Activated T-helper 17 cell treated with anti-CD3 and anti-CD28 coated beads, Interleukin-2, amount 50 U/mL, for 72 hours (primary cell): Measurements from ENCODE around the gene KRT2. TPM values are rescaled to one million over a fixed set of nuclear protein-coding genes. Genes with fewer than 3 reads are reported as not detected.

Experiments
- ATAC-seq: fragments of 150-1000 bp; cut with Tn5 transposase; replicated peaks from 2 replicates; pipeline ENCODE4 v1.10.0; 2021; ENCODE audit warnings: mild to moderate bottlenecking, moderate library complexity
- H3K27ac Mint-ChIP-seq: one replicate; pipeline ENCODE4 v1.8.0; 2022; ENCODE audit warnings: mixed read lengths
- H3K27me3 Mint-ChIP-seq: one replicate; pipeline ENCODE4 v1.8.0; 2022; ENCODE audit warnings: mixed read lengths
- H3K36me3 Mint-ChIP-seq: one replicate; pipeline ENCODE4 v1.8.0; 2022; ENCODE audit warnings: low read depth, mild to moderate bottlenecking, mixed read lengths
- H3K4me1 Mint-ChIP-seq: one replicate; pipeline ENCODE4 v1.8.0; 2022; ENCODE audit warnings: mixed read lengths
- H3K4me3 Mint-ChIP-seq: one replicate; pipeline ENCODE4 v1.8.0; 2022; ENCODE audit warnings: mild to moderate bottlenecking, mixed read lengths
- H3K9me3 Mint-ChIP-seq: one replicate; pipeline ENCODE4 v1.8.0; 2022; ENCODE audit warnings: mixed read lengths
- total RNA-seq, 2 donors: library from RNA; stranded (reverse); gene quantifications; one replicate each; pipeline ENCODE4 v1.2.3, GENCODE V29; 2022

The KRT2 gene
- total RNA-seq, 2 donors from 2014 or later: not detected

DNA sequence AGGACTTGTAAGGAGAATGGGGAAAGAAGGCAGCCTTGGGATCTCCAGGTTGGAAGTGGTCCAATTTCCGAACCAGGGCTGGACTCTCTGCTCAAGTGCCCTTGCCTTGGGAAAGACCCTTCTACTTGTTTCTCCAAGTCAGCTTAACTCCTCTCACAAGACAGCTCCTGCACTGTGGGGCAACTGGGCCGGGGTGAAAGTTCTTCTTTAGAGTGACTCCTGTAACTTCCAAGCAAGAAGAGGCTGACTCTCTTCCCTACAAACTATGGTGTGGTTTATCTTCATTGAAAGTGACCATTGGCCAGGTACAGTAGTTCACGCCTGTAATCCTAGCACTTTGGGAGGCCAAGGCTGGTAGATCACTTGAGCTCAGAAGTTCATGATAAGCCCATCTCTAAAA is 14.5 kb upstream of the KRT2 start:
- H3K9me3 Mint-ChIP-seq: no peaks in the 10 kb centered on the region
- peaks cover 4% of the 10 kb centered on the region for H3K4me1 Mint-ChIP-seq
- no peak for ATAC-seq

DNA sequence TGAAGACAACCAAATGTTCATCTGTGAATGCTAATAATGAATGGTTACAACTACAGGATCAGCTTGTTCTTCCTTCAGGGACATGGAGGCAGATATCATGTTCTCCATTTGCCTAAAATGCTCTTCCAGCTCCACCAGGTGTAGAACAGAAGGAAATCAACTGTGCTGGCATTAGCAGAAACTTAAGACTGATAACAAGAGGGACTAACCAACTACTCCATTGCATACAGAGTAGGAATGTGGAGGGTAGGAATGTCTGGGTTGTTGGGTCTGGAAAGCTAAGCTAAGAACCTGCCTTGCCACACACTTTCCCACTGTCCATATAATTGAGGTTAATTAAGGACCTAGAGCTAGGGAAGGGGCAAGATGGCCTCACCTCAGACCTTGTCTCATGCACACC is 11.4 kb upstream of the KRT2 start:
- Mint-ChIP-seq H3K27ac (no peak overlapping the region), H3K4me3 (no peak overlapping the region), H3K36me3 (no peaks in the 10 kb centered on the region), H3K4me1 (peaks cover 4% of the 10 kb centered on the region), H3K9me3 (no peaks in the 10 kb centered on the region), H3K27me3 (peaks cover 11% of the 10 kb centered on the region)
- no peak for ATAC-seq

More for the DNA sequence above, 14.5 kb upstream of the KRT2 start:
- no peaks in the 10 kb centered on the region for H3K36me3 Mint-ChIP-seq
- H3K4me3 Mint-ChIP-seq: no peak overlapping the region
- H3K27me3 Mint-ChIP-seq: peaks cover 15% of the 10 kb centered on the region
- H3K27ac Mint-ChIP-seq: no peak overlapping the region

DNA sequence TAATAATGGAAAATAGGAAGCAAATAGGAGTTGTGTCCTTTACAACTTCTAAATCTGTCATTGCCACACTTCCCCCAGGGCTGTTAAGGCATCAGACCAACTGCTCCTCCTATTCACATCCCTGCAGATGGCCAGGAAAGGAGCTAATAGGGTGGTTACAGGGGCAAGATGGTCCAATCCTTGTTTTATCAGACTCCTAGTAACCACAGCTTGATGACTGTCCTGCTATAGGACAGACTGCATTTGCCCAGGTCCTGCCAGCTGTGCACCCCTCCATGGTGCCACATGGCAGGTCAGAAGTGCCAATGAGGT is 10.9 kb upstream of the KRT2 start:
- no peak overlapping the region for H3K27ac Mint-ChIP-seq
- peaks cover 4% of the 10 kb centered on the region for H3K4me1 Mint-ChIP-seq
- H3K9me3 Mint-ChIP-seq: no peaks in the 10 kb centered on the region

DNA sequence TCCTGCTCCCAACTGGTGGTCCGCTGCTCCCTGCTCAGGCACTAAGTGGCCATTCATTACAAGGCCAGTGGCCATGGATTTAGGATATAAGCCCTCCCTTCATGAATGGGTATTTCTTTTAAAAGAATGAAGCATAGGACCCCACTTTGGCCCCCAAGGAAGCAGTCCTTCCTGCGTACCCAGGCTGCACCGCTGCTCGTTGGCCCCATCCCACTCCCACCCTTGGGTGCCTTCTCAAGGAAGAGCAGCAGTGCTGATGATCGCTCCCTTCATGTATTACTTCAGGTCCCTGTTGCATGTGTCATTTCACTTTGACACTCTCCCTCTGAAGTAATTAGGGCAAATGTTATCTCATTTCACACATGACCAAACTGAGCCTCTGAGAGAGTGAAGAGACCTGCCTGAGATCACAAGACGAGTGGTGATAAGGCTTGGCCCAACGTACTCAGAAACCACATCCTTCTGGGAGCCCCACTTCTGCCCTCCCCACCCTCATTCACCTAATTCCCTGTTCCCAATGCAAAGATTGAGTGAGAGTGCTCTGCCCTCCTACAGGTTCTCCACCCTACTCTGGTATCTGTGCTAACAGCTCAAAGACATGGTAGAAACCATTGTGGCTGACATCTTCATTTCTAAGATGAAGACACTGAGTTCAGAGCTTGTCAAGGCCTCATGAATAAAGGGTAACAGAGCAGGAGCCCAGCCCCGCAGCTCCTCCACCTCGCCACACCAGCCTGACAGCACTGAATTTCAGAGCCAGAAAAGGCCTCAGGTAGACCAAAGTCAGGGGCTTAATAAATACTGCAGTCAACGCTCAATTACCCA is 10.3 kb upstream of the KRT2 start:
- Mint-ChIP-seq H3K27me3 (peaks cover 8% of the 10 kb centered on the region), H3K27ac (no peak overlapping the region), H3K36me3 (no peaks in the 10 kb centered on the region), H3K9me3 (no peaks in the 10 kb centered on the region), H3K4me1 (peaks cover 4% of the 10 kb centered on the region), H3K4me3 (no peak overlapping the region)
- no peak for ATAC-seq

More for the DNA sequence above, 10.9 kb upstream of the KRT2 start:
- H3K36me3 Mint-ChIP-seq: no peaks in the 10 kb centered on the region
- H3K27me3 Mint-ChIP-seq: peaks cover 8% of the 10 kb centered on the region
- no peak overlapping the region for H3K4me3 Mint-ChIP-seq
- ATAC-seq: no peak

DNA sequence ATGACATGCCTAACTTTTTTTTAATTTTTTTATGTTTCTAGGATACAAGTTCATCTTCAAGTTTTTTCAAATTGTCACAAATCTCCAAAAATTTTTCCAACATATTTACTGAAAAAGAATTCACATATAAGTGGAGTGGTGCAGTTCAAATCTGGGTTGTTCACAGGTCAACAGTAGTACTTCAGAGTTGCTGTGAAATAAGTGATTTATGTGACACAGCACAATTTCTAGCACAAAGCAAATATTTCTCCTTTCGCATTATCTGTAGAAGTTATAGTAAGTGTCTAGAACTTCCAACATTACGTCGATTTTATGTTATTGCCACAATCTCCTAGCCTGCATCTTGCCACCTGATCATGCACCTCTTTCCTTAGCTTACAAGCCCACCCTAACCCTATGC is 9.7 kb upstream of the KRT2 start:
- Mint-ChIP-seq H3K4me3 (no peak overlapping the region), H3K9me3 (no peaks in the 10 kb centered on the region), H3K4me1 (peaks cover 4% of the 10 kb centered on the region), H3K27me3 (peaks cover 8% of the 10 kb centered on the region), H3K36me3 (no peaks in the 10 kb centered on the region), H3K27ac (no peak overlapping the region)
- ATAC-seq: no peak

DNA sequence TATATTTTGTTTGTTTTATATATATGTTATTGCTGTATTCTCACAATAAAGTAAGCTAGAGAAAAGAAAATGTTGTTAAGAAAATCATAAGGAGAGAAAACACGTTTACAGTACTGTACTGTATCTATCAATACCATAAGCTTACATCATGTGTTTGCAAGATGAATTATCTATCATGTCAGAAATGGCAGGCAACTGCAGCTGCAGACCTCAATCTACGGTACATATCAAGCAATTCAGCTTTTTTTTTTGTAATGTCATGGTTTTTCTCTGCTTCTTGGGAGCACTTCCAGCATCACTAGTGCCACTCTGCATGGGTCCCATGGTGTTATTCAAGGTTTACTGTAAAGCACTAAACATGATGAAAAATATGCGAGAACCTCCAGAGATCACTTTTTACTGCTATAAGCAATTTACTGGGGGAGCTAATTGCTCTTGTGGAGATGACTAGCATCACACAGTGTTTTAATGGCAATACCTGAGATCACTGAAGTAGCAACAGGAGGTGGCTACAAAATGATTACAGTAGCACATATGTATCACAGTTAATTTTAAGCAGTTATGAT is 9.0 kb upstream of the KRT2 start:
- Mint-ChIP-seq H3K27me3 (peaks cover 8% of the 10 kb centered on the region), H3K27ac (no peak overlapping the region), H3K36me3 (no peaks in the 10 kb centered on the region), H3K4me3 (no peak overlapping the region), H3K4me1 (peaks cover 4% of the 10 kb centered on the region), H3K9me3 (no peaks in the 10 kb centered on the region)
- no peak for ATAC-seq

DNA sequence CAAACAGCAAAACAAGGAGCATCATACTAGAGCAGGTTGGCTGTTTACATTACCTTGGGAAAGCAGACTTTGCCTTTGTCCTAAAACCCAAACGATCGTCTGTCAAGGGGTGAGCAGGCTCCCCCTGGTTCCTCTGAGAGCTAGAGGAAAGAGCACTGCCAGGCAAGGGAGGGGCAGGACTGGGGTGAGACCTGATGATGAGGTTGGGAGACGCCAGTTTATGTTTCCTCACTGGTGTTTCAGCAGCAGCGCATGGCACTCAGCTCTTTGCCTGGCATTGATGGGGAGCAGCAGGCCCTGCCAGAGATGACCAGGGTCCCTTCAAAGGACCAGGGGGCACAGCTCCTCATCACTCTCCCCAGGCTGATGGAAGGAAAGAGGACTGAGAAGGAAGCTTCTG is 7.9 kb upstream of the KRT2 start:
- Mint-ChIP-seq H3K9me3 (no peaks in the 10 kb centered on the region), H3K27me3 (peaks cover 5% of the 10 kb centered on the region), H3K36me3 (no peaks in the 10 kb centered on the region), H3K27ac (no peak overlapping the region), H3K4me3 (no peak overlapping the region), H3K4me1 (peaks cover 4% of the 10 kb centered on the region)
- ATAC-seq: no peak

DNA sequence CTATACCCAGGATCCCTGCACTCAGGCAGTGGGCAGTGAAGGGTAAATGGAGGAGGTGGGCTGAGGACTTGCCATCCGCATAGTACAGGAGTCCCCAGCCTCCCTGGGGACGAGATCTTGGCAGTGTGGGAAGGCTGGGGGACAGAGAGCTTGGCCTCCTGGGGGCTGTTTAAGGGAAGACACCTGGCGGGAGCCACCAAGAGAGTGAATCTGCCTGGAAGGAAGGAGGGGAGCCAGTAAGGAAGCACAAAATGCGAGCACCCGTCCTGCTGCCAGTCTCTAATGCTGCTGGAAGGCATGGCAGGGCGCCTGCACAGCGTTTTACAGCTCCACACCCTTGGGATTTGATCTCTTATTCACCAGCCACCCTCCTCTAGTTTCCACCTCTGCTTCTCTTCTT is 7.4 kb upstream of the KRT2 start:
- Mint-ChIP-seq H3K4me3 (no peak overlapping the region), H3K36me3 (no peaks in the 10 kb centered on the region), H3K27me3 (peaks cover 5% of the 10 kb centered on the region), H3K9me3 (no peaks in the 10 kb centered on the region), H3K27ac (no peak overlapping the region), H3K4me1 (peaks cover 4% of the 10 kb centered on the region)
- ATAC-seq: no peak

DNA sequence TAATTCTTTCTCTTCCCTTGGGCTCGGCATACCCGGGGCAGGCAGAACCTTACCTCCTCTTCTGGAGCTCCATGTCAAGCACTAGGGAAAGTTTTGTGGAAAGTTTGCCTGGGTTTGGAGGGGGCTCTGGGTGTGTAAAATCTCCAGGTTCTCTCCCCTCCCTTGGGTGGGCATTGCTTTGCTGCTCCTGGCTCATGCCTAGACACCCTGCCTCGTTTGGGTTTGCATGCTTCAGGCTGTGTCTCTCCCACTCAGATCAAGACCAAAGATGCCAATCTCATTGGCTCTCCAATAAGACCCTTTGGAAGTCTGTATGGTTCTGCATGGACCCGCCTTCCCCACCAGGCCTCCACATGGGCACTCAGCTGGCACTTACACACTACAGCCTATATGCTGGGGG is 6.2 kb upstream of the KRT2 start:
- H3K27me3 Mint-ChIP-seq: no peaks in the 10 kb centered on the region
- no peaks in the 10 kb centered on the region for H3K9me3 Mint-ChIP-seq
- no peaks in the 10 kb centered on the region for H3K36me3 Mint-ChIP-seq
- no peak overlapping the region for H3K4me3 Mint-ChIP-seq
- H3K4me1 Mint-ChIP-seq: peaks cover 4% of the 10 kb centered on the region
- ATAC-seq: no peak
- no peak overlapping the region for H3K27ac Mint-ChIP-seq

DNA sequence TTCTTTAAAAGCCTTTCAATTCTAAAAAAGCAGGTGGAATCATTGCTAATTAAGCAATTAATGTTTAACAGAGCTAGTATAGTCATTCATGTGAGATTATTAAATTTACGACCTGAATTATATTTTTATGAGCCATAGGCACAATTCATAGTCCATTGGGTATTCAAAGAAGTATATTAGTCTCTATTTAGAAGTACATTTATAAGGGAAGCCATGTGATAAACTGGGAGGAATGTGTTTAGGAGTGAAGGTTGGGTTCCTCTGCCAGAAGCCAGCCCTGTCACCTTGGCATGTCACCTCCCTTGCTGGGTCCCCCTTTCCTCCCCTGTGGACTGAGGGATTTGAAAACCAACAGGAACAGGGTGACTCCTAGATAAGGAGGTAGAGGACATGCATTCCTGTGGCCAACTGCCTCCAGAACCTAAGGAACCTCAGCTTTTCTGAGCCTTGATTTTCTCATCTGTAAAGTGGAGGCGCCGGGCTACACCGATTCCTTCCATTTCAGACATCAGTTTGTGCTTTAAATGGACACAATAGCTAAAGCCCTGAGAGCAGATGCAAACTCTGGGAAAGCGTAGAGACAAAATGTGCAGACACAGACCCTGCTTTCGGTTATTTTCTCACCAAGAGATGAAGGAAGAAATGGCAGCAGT is 5.4 kb upstream of the KRT2 start:
- peaks cover 3% of the 10 kb centered on the region for H3K27me3 Mint-ChIP-seq
- no peaks in the 10 kb centered on the region for H3K9me3 Mint-ChIP-seq
- H3K27ac Mint-ChIP-seq: no peak overlapping the region
- no peak overlapping the region for H3K4me3 Mint-ChIP-seq
- H3K36me3 Mint-ChIP-seq: no peaks in the 10 kb centered on the region
- no peak for ATAC-seq
- H3K4me1 Mint-ChIP-seq: peaks cover 3% of the 10 kb centered on the region

DNA sequence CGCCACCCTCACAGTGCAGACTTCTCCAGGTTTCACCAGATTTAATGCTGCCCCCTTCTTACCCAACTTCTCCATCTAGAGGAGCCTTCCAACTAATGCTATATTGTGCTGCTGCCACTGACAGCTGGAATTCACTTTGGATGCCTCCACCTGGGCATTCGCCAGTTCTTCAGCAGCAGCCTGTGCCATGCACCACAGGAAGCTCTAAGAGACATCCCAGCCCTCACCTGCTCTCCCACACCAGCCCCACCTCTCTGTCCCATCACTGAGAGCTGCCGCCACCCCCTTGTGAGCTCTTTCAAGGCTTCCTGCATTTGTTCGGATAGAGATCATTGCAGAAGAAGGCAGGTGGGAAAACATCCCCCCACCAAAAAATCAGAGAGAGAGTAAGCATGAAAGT is 4.6 kb upstream of the KRT2 start:
- Mint-ChIP-seq H3K4me3 (no peak overlapping the region), H3K4me1 (no peaks in the 10 kb centered on the region), H3K36me3 (no peaks in the 10 kb centered on the region), H3K27ac (no peak overlapping the region), H3K27me3 (peaks cover 3% of the 10 kb centered on the region), H3K9me3 (no peaks in the 10 kb centered on the region)
- no peak for ATAC-seq

DNA sequence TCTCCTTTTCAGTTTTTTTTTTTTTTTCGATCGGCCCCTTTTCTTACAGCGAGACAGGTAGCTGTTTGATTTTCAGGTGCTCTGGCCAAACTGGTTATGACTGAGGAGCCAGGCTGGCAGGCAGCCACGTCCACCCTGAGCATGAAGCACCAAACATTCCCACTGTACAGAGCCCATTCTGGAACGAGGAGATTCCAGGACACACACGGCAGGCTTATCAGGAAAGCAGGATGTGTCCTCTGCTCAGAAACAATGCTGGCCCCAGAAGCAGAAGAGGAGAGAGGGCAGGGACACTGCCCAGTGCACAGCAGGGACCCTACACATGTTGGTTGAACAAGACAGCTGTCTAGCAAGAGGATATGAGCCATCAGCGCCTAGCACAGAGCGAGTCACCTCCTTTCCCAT is 3.7 kb upstream of the KRT2 start:
- Mint-ChIP-seq H3K27me3 (peaks cover 3% of the 10 kb centered on the region), H3K36me3 (no peaks in the 10 kb centered on the region), H3K4me3 (no peak overlapping the region), H3K9me3 (no peaks in the 10 kb centered on the region), H3K27ac (no peak overlapping the region), H3K4me1 (no peaks in the 10 kb centered on the region)
- ATAC-seq: no peak

DNA sequence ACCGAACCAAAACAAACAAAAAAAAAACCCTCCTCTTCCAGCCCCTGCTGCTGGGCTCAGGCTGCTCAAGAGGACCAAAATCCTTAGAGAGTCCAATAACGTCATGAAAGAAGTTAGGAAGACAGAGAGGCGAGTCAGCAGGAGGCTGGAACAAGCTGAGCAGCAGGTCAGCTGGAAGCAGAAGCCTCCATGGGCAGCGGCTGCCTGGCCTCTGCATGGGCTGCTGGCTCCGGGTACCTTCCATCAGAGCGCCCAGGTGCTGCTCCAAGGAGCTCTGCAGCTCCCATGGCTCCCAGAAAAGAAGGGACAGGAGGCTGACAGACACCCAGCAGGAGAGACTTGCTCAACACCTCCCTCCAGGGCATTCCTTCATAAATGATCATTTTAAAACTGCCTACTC is 3.2 kb upstream of the KRT2 start:
- Mint-ChIP-seq H3K27ac (no peak overlapping the region), H3K36me3 (no peaks in the 10 kb centered on the region), H3K4me3 (no peak overlapping the region), H3K27me3 (peaks cover 3% of the 10 kb centered on the region), H3K9me3 (no peaks in the 10 kb centered on the region), H3K4me1 (no peaks in the 10 kb centered on the region)
- ATAC-seq: no peak

DNA sequence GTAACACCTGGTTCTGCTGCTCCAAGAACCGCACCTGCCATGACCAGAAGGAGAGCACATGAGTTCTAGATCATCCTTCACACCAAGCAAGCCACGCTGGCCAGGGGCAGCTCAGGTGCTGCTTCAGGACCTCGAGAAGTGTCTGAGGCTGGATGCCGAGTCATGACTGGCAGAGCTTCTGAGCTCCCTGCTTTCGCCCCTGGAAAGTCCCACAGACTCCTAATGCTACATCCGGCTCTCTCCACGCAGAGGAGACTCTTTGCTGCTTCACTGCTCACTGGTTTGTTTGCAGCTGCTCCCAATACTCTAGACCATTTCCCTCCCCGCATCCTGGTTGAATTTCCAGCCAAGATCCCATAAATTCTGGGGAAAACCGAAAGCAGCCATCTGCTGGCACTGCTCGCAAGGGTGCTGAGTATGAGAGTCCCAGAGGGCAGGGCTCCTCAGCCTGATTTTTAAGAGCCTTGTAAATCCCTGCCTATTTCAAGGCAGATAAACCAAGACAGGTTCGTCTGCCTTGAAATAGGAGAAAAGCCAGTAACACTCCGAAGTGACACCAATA is 1.4 kb downstream of the KRT2 start:
- no peak for ATAC-seq
- H3K9me3 Mint-ChIP-seq: no peaks in the 10 kb centered on the region
- peaks cover 18% of the 10 kb centered on the region for H3K4me1 Mint-ChIP-seq
- no peak overlapping the region for H3K27ac Mint-ChIP-seq
- no peak overlapping the region for H3K4me3 Mint-ChIP-seq
- H3K36me3 Mint-ChIP-seq: no peaks in the 10 kb centered on the region
- H3K27me3 Mint-ChIP-seq: peaks cover 3% of the 10 kb centered on the region

DNA sequence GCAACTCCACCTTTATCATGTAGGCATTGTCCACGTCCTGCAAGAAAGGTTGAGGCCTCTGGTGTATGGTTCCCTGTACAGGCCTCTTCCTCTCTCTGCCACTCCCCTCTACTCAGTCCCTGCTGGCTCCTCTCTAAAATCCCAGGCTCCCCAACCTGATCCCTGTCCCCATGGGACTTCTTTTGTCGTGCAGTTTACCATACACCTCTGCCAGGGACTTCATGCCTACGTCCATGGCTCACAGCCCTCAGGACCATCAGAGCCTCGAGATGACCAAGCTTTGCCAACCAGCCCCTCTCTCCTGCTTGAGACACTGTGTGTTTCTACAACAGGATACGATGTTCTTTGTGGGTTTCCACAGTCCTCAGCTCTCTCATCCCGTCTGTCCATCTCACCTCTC is 2.9 kb downstream of the KRT2 start:
- Mint-ChIP-seq H3K27me3 (peaks cover 3% of the 10 kb centered on the region), H3K27ac (peak overlapping the region; percentile 62), H3K4me1 (peaks cover 27% of the 10 kb centered on the region), H3K4me3 (no peak overlapping the region), H3K36me3 (no peaks in the 10 kb centered on the region), H3K9me3 (no peaks in the 10 kb centered on the region)
- ATAC-seq: no peak
